ENCODE measurements around the gene DAPK3.
"Not testable (repeated sequence)": the region's sequence is repeated elsewhere in the genome, so short reads cannot be mapped to it uniquely, and the experiment has no call there.

Gene DAPK3

GRCh38 chr19:3954107-3954506 is 16.8 kb downstream of the DAPK3 start:
- no peak for DNase-seq (ENCODE audit: low read depth)

GRCh38 chr19:3952755-3953276 is 18.1 kb downstream of the DAPK3 start:
- not testable (repeated sequence) for DNase-seq (ENCODE audit: low read depth)

- DNase-seq (ENCODE audit: low read depth) = no peak
Measured at GRCh38 chr19:3950871-3951861, 19.7 kb downstream of the DAPK3 start.

- DNase-seq (ENCODE audit: low read depth) = no peak
Measured at GRCh38 chr19:3949997-3950859, 20.7 kb downstream of the DAPK3 start.

- no peak for DNase-seq (ENCODE audit: low read depth)
Measured at GRCh38 chr19:3949294-3949693, 21.6 kb downstream of the DAPK3 start.

GRCh38 chr19:3947316-3947933 is 23.5 kb downstream of the DAPK3 start:
- DNase-seq (ENCODE audit: low read depth) = not testable (repeated sequence)

DNA sequence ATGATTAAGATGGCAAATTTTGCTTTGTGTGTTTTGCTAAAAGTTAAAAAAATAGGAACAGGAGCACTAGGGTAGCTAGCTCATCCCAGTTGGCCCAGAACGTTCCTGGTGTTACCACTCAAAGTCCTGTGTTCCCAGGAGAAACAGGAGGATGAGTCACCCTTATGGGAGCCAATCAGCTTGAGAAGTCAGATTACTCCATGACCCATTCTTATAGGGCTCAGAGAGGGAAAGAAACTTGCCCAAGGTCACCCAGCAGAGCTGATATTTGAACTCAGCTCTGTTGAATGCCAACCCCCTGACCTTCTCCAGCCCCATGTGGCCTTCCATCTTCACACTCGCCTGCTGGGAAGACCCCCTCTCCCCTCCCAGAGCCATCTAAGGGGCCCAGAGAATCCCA is 25.1 kb downstream of the DAPK3 start:
- DNase-seq (ENCODE audit: low read depth) = no peak

DNA sequence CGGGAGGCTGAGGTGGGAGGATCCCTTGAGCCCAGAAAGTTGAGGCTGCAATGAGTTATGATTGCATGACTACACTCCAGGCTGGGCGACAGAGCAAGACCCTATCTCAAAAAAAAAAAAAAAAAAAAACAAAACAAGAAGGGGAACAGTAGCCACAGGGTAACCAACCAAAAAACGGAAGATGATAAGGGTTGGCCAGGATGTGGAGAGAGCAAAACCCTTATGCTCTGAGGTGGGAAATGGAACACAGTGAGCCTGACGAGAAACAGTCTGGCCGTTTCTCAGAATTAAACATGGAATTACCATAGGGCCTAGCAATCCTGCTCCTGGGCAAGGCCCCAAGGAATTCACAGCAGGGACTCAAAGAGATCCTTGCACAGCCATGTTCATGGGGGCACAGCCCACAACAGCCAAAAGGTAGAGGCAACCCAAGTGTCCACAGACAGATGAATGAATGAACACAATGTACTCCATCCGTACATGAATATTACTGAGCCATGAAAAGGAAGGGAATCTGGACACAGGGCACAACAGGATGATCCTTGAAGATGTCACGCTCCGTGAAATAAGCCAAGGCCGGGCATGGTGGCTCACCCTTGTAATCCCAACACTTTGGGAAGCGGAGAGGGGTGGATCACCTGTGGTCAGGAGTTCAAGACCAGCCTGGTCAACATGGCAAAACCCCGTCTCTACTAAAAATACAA is 26.7 kb downstream of the DAPK3 start:
- DNase-seq (ENCODE audit: low read depth) = no peak

GRCh38 chr19:3942790-3943409 is 28.0 kb downstream of the DAPK3 start:
- DNase-seq (ENCODE audit: low read depth) = no peak

GRCh38 chr19:3938300-3938950 is 32.5 kb downstream of the DAPK3 start:
- DNase-seq (ENCODE audit: low read depth) = not testable (repeated sequence)

DNA sequence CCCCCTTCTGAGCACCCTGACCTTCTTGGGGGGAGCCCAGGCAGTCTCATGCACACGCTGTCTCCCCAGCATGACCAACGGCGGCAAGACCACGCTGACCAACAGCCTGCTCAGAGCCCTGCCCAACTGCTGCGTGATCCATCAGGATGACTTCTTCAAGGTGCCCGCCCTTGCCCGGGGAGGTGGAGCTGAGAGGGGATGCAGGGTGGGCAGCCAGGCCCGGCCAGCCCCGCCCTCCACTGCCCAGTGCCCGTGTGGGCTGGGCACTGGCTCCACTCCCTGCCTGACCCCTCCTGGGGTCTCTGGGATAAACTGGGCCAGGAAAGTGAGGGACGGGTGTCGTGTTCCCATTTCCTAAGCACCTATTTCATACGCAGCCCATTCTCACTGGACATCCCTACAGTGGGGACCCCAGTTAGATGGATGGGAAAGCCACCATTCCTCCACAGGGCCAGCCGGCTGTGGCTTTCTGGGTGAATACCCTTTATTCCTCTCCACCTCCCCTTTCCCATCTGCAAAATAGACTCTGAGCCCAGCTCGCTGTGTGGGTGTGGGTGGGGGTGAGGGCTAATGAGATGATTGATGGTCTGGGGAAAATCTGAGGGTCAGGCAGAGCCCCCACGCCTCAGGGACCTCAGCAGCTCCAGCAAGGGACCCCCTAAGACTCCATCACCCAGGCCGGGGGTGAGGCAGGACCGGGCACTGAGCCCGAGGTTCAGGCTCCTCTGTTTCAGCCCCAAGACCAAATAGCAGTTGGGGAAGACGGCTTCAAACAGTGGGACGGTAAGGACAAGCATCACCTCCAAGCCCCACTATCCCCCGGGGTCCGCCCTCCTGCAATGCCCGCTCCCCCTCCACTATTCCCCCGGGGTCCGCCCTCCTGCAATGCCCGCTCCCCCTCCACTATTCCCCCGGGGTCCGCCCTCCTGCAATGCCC is 34.1 kb downstream of the DAPK3 start:
- DNase-seq (ENCODE audit: low read depth) = no peak

GRCh38 chr19:3932931-3933810 is 37.7 kb downstream of the DAPK3 start, which contains the start of gene NMRK2:
Gene NMRK2, plus strand, starts transcription at chr19:3933069. Its CDS starts 603 bp downstream, at chr19:3933672.
- DNase-seq (ENCODE audit: low read depth) = no peak

DNA sequence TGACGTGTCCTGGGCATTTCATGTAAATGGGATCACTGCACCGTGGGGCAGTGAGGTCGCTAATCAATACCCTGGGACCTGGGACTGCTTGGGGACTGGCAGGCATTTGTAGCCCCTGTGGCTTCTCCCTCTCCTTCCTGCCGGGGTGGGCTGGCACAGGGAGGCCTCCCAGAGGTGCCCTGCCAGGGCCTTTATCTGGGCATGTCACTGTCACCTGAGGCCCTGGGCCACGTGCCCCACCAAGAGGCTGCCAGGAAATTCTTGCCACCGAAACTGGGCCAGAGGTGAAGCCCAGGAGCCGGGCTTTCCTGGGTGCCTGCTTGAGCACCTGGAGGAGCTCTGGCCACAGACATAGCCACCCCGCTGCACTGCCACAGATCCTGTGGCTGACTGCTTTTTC is 39.9 kb downstream of the DAPK3 start:
- DNase-seq (ENCODE audit: low read depth) = no peak

DNA sequence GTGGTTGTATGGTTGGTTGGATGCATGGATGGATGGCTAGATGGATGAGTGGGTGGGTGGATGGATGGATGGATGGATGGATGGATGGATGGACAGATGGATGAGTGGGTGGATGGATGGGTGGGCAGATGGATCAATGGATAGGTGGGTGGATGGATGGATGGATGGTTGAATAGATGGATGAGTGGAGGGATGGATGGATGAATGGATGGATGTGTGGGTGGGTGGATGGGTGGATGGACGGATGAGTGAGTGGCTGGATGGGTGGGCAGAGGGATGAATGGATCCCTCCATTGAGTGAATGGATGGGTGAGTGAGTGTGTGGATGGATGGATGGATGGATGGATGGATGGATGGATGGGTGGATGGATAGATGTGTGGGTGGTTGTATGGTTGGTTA is 47.0 kb downstream of the DAPK3 start:
- DNase-seq (ENCODE audit: low read depth) = no peak

- DNase-seq (ENCODE audit: low read depth) = no peak
Measured at GRCh38 chr19:3923096-3923758, 47.7 kb downstream of the DAPK3 start.

DNA sequence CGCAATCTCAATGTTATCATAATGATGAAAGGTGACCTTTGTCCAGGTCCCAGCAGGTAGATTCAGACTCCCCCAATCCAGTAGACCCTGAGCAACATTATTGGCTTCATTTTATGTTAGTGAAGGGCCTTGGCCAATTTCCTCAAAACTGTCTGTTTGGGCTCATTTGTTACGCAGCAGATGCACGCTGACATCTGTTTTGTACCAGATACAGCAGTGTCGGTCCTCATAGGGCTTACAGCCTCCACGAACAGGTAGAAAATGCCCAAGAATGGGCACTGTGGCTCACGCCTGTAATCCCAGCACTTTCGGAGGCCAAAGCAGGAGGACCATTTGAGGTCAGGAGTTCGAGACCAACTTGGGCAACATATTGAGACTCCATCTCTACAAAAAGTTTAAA is 51.1 kb downstream of the DAPK3 start:
- no peak for DNase-seq (ENCODE audit: low read depth)

DNA sequence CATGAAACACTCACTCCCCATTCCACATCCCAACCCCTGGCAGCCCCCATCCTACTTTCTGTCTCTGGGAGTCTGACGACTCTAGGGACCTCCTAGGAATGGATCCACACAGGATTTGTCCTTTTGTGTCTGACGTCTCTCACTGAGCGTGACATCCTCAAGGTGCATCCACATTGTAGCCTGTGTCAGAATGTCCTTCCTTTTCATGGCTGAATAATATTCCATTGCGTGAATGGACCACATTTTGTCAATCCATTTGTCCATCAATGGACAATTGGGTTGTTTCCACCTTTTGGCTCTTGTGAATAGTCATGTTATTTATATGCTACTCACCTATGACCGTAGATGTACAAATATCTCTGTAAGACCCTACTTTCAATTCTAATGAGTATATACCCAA is 54.9 kb downstream of the DAPK3 start:
- DNase-seq (ENCODE audit: low read depth) = no peak

GRCh38 chr19:3914199-3914598 is 56.7 kb downstream of the DAPK3 start:
- no peak for DNase-seq (ENCODE audit: low read depth)

Data from fibroblast of the conjunctiva (primary cell).